T-helper 2 cell treated with Interferon-gamma antibody and Interleukin-4, amounts not matched to agents 5 μg/mL and 100 μg/mL, for 36 hours (primary cell): ENCODE measurements around the gene SLC5A5.
"Not testable (repeated sequence)": the region's sequence is repeated elsewhere in the genome, so short reads cannot be mapped to it uniquely, and the experiment has no call there.

Experiments
- DNase-seq: peaks from one replicate; pipeline ENCODE4 v3.0.0; 2021; ENCODE audit warnings: low spot score
- H3K27ac Mint-ChIP-seq: one replicate; pipeline ENCODE4 v1.8.0; 2021; ENCODE audit warnings: mild to moderate bottlenecking, mixed read lengths
- H3K27me3 Mint-ChIP-seq: one replicate; pipeline ENCODE4 v1.8.0; 2021; ENCODE audit warnings: low read depth, mixed read lengths
- H3K36me3 Mint-ChIP-seq: one replicate; pipeline ENCODE4 v1.8.0; 2021; ENCODE audit warnings: low read depth, mixed read lengths
- H3K4me1 Mint-ChIP-seq: one replicate; pipeline ENCODE4 v1.8.0; 2021; ENCODE audit warnings: low read depth, mixed read lengths
- H3K4me3 Mint-ChIP-seq: one replicate; pipeline ENCODE4 v1.8.0; 2022; ENCODE audit warnings: mild to moderate bottlenecking, moderate library complexity, mixed read lengths
- H3K9me3 Mint-ChIP-seq: one replicate; pipeline ENCODE4 v1.8.0; 2021; ENCODE audit warnings: mixed read lengths

SLC5A5 gene

GRCh38 chr19:17908244-17908643, 36.5 kb downstream of the SLC5A5 start:
- no peak for DNase-seq
- Mint-ChIP-seq H3K9me3 (peaks cover 6% of the 10 kb centered on the region), H3K4me1 (no peaks in the 10 kb centered on the region), H3K36me3 (no peaks in the 10 kb centered on the region), H3K27me3 (no peaks in the 10 kb centered on the region), H3K27ac (no peak overlapping the region), H3K4me3 (no peak overlapping the region)

- no peaks in the 10 kb centered on the region for H3K27me3 Mint-ChIP-seq
- no peak overlapping the region for H3K4me3 Mint-ChIP-seq
- H3K36me3 Mint-ChIP-seq: no peaks in the 10 kb centered on the region
- H3K27ac Mint-ChIP-seq: no peak overlapping the region
- H3K4me1 Mint-ChIP-seq: no peaks in the 10 kb centered on the region
- no peak for DNase-seq
- peaks cover 14% of the 10 kb centered on the region for H3K9me3 Mint-ChIP-seq
Measured at GRCh38 chr19:17909003-17909732, 37.4 kb downstream of the SLC5A5 start.

- Mint-ChIP-seq H3K4me1 (no peaks in the 10 kb centered on the region), H3K27me3 (no peaks in the 10 kb centered on the region)
Measured at GRCh38 chr19:17910791-17911360, 39.1 kb downstream of the SLC5A5 start.

GRCh38 chr19:17915940-17916593, 44.3 kb downstream of the SLC5A5 start:
- no peaks in the 10 kb centered on the region for H3K4me1 Mint-ChIP-seq
- H3K4me3 Mint-ChIP-seq: no peak overlapping the region
- no peaks in the 10 kb centered on the region for H3K36me3 Mint-ChIP-seq
- DNase-seq: no peak
- H3K27me3 Mint-ChIP-seq: no peaks in the 10 kb centered on the region
- H3K9me3 Mint-ChIP-seq: peaks cover 10% of the 10 kb centered on the region
- no peak overlapping the region for H3K27ac Mint-ChIP-seq

More at GRCh38 chr19:17910791-17911360, 39.1 kb downstream of the SLC5A5 start:
- Mint-ChIP-seq H3K4me3 (no peak overlapping the region), H3K27ac (no peak overlapping the region), H3K36me3 (no peaks in the 10 kb centered on the region), H3K9me3 (peaks cover 14% of the 10 kb centered on the region)
- DNase-seq: no peak

GRCh38 chr19:17918151-17918550, 46.4 kb downstream of the SLC5A5 start:
- H3K27ac Mint-ChIP-seq, H3K4me1 Mint-ChIP-seq, H3K4me3 Mint-ChIP-seq, H3K9me3 Mint-ChIP-seq, H3K27me3 Mint-ChIP-seq, DNase-seq, H3K36me3 Mint-ChIP-seq: not testable (repeated sequence)

- not testable (repeated sequence) for DNase-seq, H3K9me3 Mint-ChIP-seq, H3K36me3 Mint-ChIP-seq, H3K27me3 Mint-ChIP-seq, H3K4me1 Mint-ChIP-seq, H3K4me3 Mint-ChIP-seq, H3K27ac Mint-ChIP-seq
Measured at GRCh38 chr19:17919122-17919521, 47.4 kb downstream of the SLC5A5 start.

- no peak overlapping the region for H3K4me3 Mint-ChIP-seq
- no peak for DNase-seq
- no peaks in the 10 kb centered on the region for H3K4me1 Mint-ChIP-seq
- H3K9me3 Mint-ChIP-seq: no peaks in the 10 kb centered on the region
- H3K36me3 Mint-ChIP-seq: no peaks in the 10 kb centered on the region
- H3K27me3 Mint-ChIP-seq: no peaks in the 10 kb centered on the region
- no peak overlapping the region for H3K27ac Mint-ChIP-seq
Measured at GRCh38 chr19:17920527-17920926, 48.8 kb downstream of the SLC5A5 start.

- Mint-ChIP-seq H3K27me3 (no peaks in the 10 kb centered on the region), H3K36me3 (no peaks in the 10 kb centered on the region), H3K4me3 (no peak overlapping the region), H3K4me1 (no peaks in the 10 kb centered on the region), H3K9me3 (no peaks in the 10 kb centered on the region), H3K27ac (no peak overlapping the region)
- DNase-seq: no peak
Measured at GRCh38 chr19:17922138-17922537, 50.4 kb downstream of the SLC5A5 start.

GRCh38 chr19:17926044-17926443, 54.3 kb downstream of the SLC5A5 start:
- Mint-ChIP-seq H3K27me3 (no peaks in the 10 kb centered on the region), H3K9me3 (no peaks in the 10 kb centered on the region), H3K4me1 (peaks cover 3% of the 10 kb centered on the region), H3K27ac (no peak overlapping the region), H3K36me3 (no peaks in the 10 kb centered on the region), H3K4me3 (no peak overlapping the region)
- DNase-seq: no peak

- no peak for DNase-seq
- H3K36me3 Mint-ChIP-seq: no peaks in the 10 kb centered on the region
- H3K4me1 Mint-ChIP-seq: peaks cover 12% of the 10 kb centered on the region
- H3K9me3 Mint-ChIP-seq: no peaks in the 10 kb centered on the region
- H3K4me3 Mint-ChIP-seq: no peak overlapping the region
- H3K27ac Mint-ChIP-seq: no peak overlapping the region
- no peaks in the 10 kb centered on the region for H3K27me3 Mint-ChIP-seq
Measured at GRCh38 chr19:17929056-17929455, 57.3 kb downstream of the SLC5A5 start.

GRCh38 chr19:17931532-17932191, 59.9 kb downstream of the SLC5A5 start:
- Mint-ChIP-seq H3K27me3 (no peaks in the 10 kb centered on the region), H3K9me3 (no peaks in the 10 kb centered on the region), H3K4me1 (peaks cover 12% of the 10 kb centered on the region), H3K36me3 (peaks cover 2% of the 10 kb centered on the region), H3K27ac (peak overlapping the region; percentile 60), H3K4me3 (peak overlapping the region; percentile 91)
- DNase-seq: no peak

- no peaks in the 10 kb centered on the region for H3K9me3 Mint-ChIP-seq
- H3K36me3 Mint-ChIP-seq: peaks cover 2% of the 10 kb centered on the region
- peaks cover 12% of the 10 kb centered on the region for H3K4me1 Mint-ChIP-seq
- peak; percentile 91 for DNase-seq
- H3K27me3 Mint-ChIP-seq: no peaks in the 10 kb centered on the region
- peak within 1 kb of the TSS; percentile 91 for H3K4me3 Mint-ChIP-seq
- H3K27ac Mint-ChIP-seq: peak within 1 kb of the TSS; percentile 91
Measured at GRCh38 chr19:17932485-17933338, 61.0 kb downstream of the SLC5A5 start, which contains the start of gene CCDC124. Gene CCDC124, plus strand, starts transcription at chr19:17933015. Its CDS starts 3,406 bp downstream, at chr19:17936421.

GRCh38 chr19:17933414-17934129, 61.8 kb downstream of the SLC5A5 start:
- no peaks in the 10 kb centered on the region for H3K27me3 Mint-ChIP-seq
- no peaks in the 10 kb centered on the region for H3K9me3 Mint-ChIP-seq
- H3K4me3 Mint-ChIP-seq: peak overlapping the region; percentile 91
- H3K36me3 Mint-ChIP-seq: peaks cover 2% of the 10 kb centered on the region
- no peak for DNase-seq
- H3K4me1 Mint-ChIP-seq: peaks cover 12% of the 10 kb centered on the region
- H3K27ac Mint-ChIP-seq: peak overlapping the region; percentile 91
